Left lung (tissue), 10 donors: ENCODE data around the gene CCDC122. TPM values are rescaled to one million over a fixed set of nuclear protein-coding genes. Genes with fewer than 3 reads are reported as not detected.

Experiments used
- ATAC-seq: fragments of 200-7000 bp; cut with Tn5 transposase; one replicate; pipeline ENCODE4 v1.9.1; 2020; ENCODE audit warnings: moderate library complexity
- DNase-seq, 4 donors: peaks; one replicate each; pipeline ENCODE4 v3.0.0-alpha.2; 2013 to 2020
- H3K27ac ChIP-seq, 2 donors: fragments of 200-600 bp; sonication (generic) in 1 of 2; one replicate each; pipeline versions ENCODE4 v1.5.0 to v1.8.0; 2020 to 2021
- H3K27me3 ChIP-seq, 2 donors: fragments of 200-600 bp; sonication (generic) in 1 of 2; one replicate each; pipeline versions ENCODE4 v1.5.0 to v1.8.0; 2020 to 2021
- H3K36me3 ChIP-seq, 2 donors: fragments of 200-600 bp; sonication (generic) in 1 of 2; one replicate each; pipeline versions ENCODE4 v1.5.0 to v1.8.0; 2020 to 2021
- H3K4me1 ChIP-seq, 2 donors: fragments of 200-600 bp; one replicate each; pipeline ENCODE4 v1.8.0; 2021
- H3K4me3 ChIP-seq, 2 donors: fragments of 200-600 bp; sonication (generic) in 1 of 2; one replicate each; pipeline versions ENCODE4 v1.5.0 to v1.8.0; 2020 to 2021; ENCODE audit warnings: mild to moderate bottlenecking in 1 of 2
- H3K9me3 ChIP-seq, 2 donors: fragments of 200-600 bp; sonication (generic) in 1 of 2; one replicate each; pipeline versions ENCODE4 v1.5.0 to v1.8.0; 2020 to 2021
- CTCF ChIP-seq, 2 donors: fragments of 200-600 bp; sonication (generic) in 1 of 2; IDR thresholded peaks; one replicate each; pipeline versions ENCODE4 v1.5.0 to v1.8.0; 2021; ENCODE audit warnings: antibody characterized with exemption in 2 of 2
- intact Hi-C, 2 donors: fragments of 100-400 bp; cut with DNase I; formaldehyde crosslinking; loops; one replicate each; pipeline versions ENCODE4 v1.11.2 to v1.14.2; 2022
- polyA plus RNA-seq, 6 donors: library from polyadenylated mRNA; unstranded; fragments of 120-200 nt; gene quantifications; one replicate each; pipeline ENCODE4 v1.2.1, GENCODE V29; 2013; ENCODE audit not compliant: insufficient read length in 6 of 6
- total RNA-seq, 2 donors: library from RNA; stranded (reverse); fragmentation: NEBNext Ultra II Directional; extraction: Animal tissue kit (Norgen Biotek cat#: 25700); gene quantifications; one replicate each; pipeline ENCODE4 v1.2.1, GENCODE V29; 2021
- donor health status: DM: no; HTN: yes; CAD: no.
- donor health status: DM: no; HTN: no; CAD: no.

CCDC122 gene
- total and polyA plus RNA-seq, 8 donors = 5.3 to 11.6 (median 7.0) TPM

GRCh38 chr13:43865892-43866291 is 13.6 kb downstream of the CCDC122 start:
- Histone ChIP-seq H3K36me3 (no peaks in the 10 kb centered on the region), H3K4me1 (no peaks in the 10 kb centered on the region), H3K4me3 (no peak overlapping the region), H3K27ac (no peak overlapping the region), H3K9me3 (no peaks in the 10 kb centered on the region), H3K27me3 (no peaks in the 10 kb centered on the region)
- DNase-seq (no peak), ATAC-seq (no peak)
- no peak for TF ChIP-seq CTCF (IDR thresholded peaks at IDR 0.05)
- intact Hi-C loops = no loop called here

- intact Hi-C loops = no loop called here
- H3K36me3 ChIP-seq = no peaks in the 10 kb centered on the region
Measured at GRCh38 chr13:43864921-43865320, 14.6 kb downstream of the CCDC122 start.

GRCh38 chr13:43861863-43862262 is 17.7 kb downstream of the CCDC122 start:
- peaks cover 0 to 8% of the 10 kb centered on the region in 2 donors for H3K36me3 ChIP-seq
- no peak overlapping the region for H3K4me3 ChIP-seq
- no peaks in the 10 kb centered on the region for H3K27me3 ChIP-seq
- H3K27ac ChIP-seq = no peak overlapping the region
- TF ChIP-seq CTCF (IDR thresholded peaks at IDR 0.05) = no peak
- no peak for DNase-seq
- H3K4me1 ChIP-seq = no peaks in the 10 kb centered on the region
- intact Hi-C loops = no loop called here
- no peak for ATAC-seq
- no peaks in the 10 kb centered on the region for H3K9me3 ChIP-seq

More at GRCh38 chr13:43864921-43865320, 14.6 kb downstream of the CCDC122 start:
- H3K4me3 ChIP-seq = no peak overlapping the region
- no peak overlapping the region for H3K27ac ChIP-seq
- no peaks in the 10 kb centered on the region for H3K9me3 ChIP-seq
- H3K27me3 ChIP-seq = no peaks in the 10 kb centered on the region
- no peak for TF ChIP-seq CTCF (IDR thresholded peaks at IDR 0.05)
- DNase-seq (no peak), ATAC-seq (no peak)
- no peaks in the 10 kb centered on the region for H3K4me1 ChIP-seq

GRCh38 chr13:43852923-43853404 is 26.6 kb downstream of the CCDC122 start:
- Histone ChIP-seq H3K36me3 (peaks cover 0 to 48% of the 10 kb centered on the region in 2 donors), H3K4me1 (peaks cover 0 to 11% of the 10 kb centered on the region in 2 donors), H3K4me3 (no peak overlapping the region), H3K27ac (no peak overlapping the region), H3K9me3 (peaks cover 0 to 60% of the 10 kb centered on the region in 2 donors), H3K27me3 (no peaks in the 10 kb centered on the region)
- no peak for TF ChIP-seq CTCF (IDR thresholded peaks at IDR 0.05)
- DNase-seq (no peak), ATAC-seq (no peak)
- intact Hi-C loops = no loop called here

- ATAC-seq (no peak), DNase-seq (no peak)
- H3K4me1 ChIP-seq = peaks cover 0 to 14% of the 10 kb centered on the region in 2 donors
- no peaks in the 10 kb centered on the region for H3K27me3 ChIP-seq
- intact Hi-C loops = no loop called here
- H3K36me3 ChIP-seq = peaks cover 0 to 37% of the 10 kb centered on the region in 2 donors
- H3K4me3 ChIP-seq = no peak overlapping the region
- no peak for TF ChIP-seq CTCF (IDR thresholded peaks at IDR 0.05)
- no peak overlapping the region for H3K27ac ChIP-seq
- H3K9me3 ChIP-seq = peaks cover 0 to 60% of the 10 kb centered on the region in 2 donors
Measured at GRCh38 chr13:43850873-43851272, 28.7 kb downstream of the CCDC122 start.
